HCT116 (cell line): ENCODE data around the gene TAF10. TPM values are rescaled to one million over a fixed set of nuclear protein-coding genes. Genes with fewer than 3 reads are reported as not detected.

Source experiments
- ATAC-seq: fragments of 200-7000 bp; cut with Tn5 transposase; 2 replicates; pipeline ENCODE4 v1.9.1; 2020; ENCODE audit warnings: mild to moderate bottlenecking, moderate library complexity
- BruUV-seq: library from RNA; stranded (reverse); fragments of 400-500 nt; replicated peaks from 2 replicates; lab custom pipeline; 2021; lab: Mats Ljungman, UMichigan
- CTCF ChIA-PET: fragments of 300-600 bp; sonication (Branson Sonifier 250); formaldehyde crosslinking; loops from one replicate; lab custom pipeline; 2021; ENCODE audit warnings: antibody characterized with exemption; lab: Charles Lee
- POLR2A ChIA-PET: fragments of 300-600, 350-600 bp; sonication (Branson Sonifier 250); formaldehyde crosslinking; loops from one replicate; lab custom pipeline; 2021; ENCODE audit warnings: antibody characterized with exemption; lab: Charles Lee
- RAD21 ChIA-PET, 2 experiments: fragments of 300-600 bp; sonication (Branson Sonifier 250); formaldehyde crosslinking; loops; one replicate each; lab custom pipeline; 2023; ENCODE audit warnings: low total read pairs in 2 of 2; ENCODE audit not compliant: uncharacterized antibody in 2 of 2, unreplicated experiment in 2 of 2, low non-redundant PET in 1 of 2; lab: Charles Lee
- DNase-seq: peaks from one replicate; pipeline ENCODE4 v3.0.0-alpha.2; 2010; ENCODE audit warnings: low read depth, low spot score
- H2AFZ ChIP-seq: fragments of 200-600 bp; shearing (Covaris generic), sonication (generic); 2 replicates; pipeline ENCODE4 v1.6.1; 2017; ENCODE audit warnings: low read depth, mixed run types, mixed read lengths, antibody characterized with exemption, low read length; ENCODE audit not compliant: poor library complexity, severe bottlenecking
- H3K27ac ChIP-seq: 2 replicates; pipeline ENCODE4 v1.5.1; 2012; ENCODE audit warnings: low read depth, low read length
- H3K27me3 ChIP-seq: fragments of 200-600 bp; sonication (generic); 2 replicates; pipeline ENCODE4 v1.6.1; 2016; ENCODE audit warnings: mixed run types, low read length, mixed read lengths; ENCODE audit not compliant: insufficient read depth
- H3K36me3 ChIP-seq, 2 experiments: fragments of 200-500 bp in 1 of 2; fragments of 200-600 bp in 1 of 2; sonication (Bioruptor generic) in 1 of 2; sonication (generic) in 1 of 2; 2 replicates each; pipeline versions ENCODE4 v1.5.1 to v1.6.1; 2014 to 2016; ENCODE audit warnings: low read length in 2 of 2, inconsistent platforms in 1 of 2, mixed read lengths in 1 of 2, mixed run types in 1 of 2; ENCODE audit not compliant: insufficient read depth in 2 of 2, control insufficient read depth in 1 of 2
- H3K4me1 ChIP-seq, 2 experiments: fragments of 200-600 bp in 1 of 2; sonication (generic) in 1 of 2; 2 replicates each; pipeline versions ENCODE4 v1.5.1 to v1.6.1; 2012 to 2017; ENCODE audit warnings: low read length in 2 of 2, inconsistent platforms in 1 of 2, mild to moderate bottlenecking in 1 of 2, mixed read lengths in 1 of 2, mixed run types in 1 of 2, moderate library complexity in 1 of 2; ENCODE audit not compliant: insufficient read depth in 2 of 2, control insufficient read depth in 1 of 2
- H3K4me2 ChIP-seq: fragments of 200-600 bp; sonication (generic); 2 replicates; pipeline ENCODE4 v1.6.1; 2017; ENCODE audit warnings: mixed run types, low read length, mixed read lengths
- H3K4me3 ChIP-seq, 2 experiments: fragments of 200-600 bp in 1 of 2; sonication (generic) in 1 of 2; replicated peaks in 1 of 2; 2 replicates each; pipeline ENCODE4 v1.5.1; 2011 to 2016; ENCODE audit warnings: low read length in 2 of 2, control low read depth in 1 of 2, low read depth in 1 of 2, mild to moderate bottlenecking in 1 of 2, mixed read lengths in 1 of 2, mixed run types in 1 of 2
- H3K79me2 ChIP-seq: fragments of 200-600 bp; sonication (generic); 2 replicates; pipeline ENCODE4 v1.6.1; 2017; ENCODE audit warnings: mild to moderate bottlenecking, mixed run types, low read length, moderate library complexity, mixed read lengths; ENCODE audit not compliant: insufficient read depth
- H3K9ac ChIP-seq: fragments of 200-600 bp; sonication (generic); 2 replicates; pipeline ENCODE4 v1.6.1; 2016; ENCODE audit warnings: low read length, mixed read lengths
- H3K9me2 ChIP-seq: fragments of 200-600 bp; sonication (generic), shearing (Covaris generic); 2 replicates; pipeline ENCODE4 v1.6.1; 2017; ENCODE audit warnings: mixed run types, mild to moderate bottlenecking, moderate library complexity; ENCODE audit not compliant: insufficient read depth
- H3K9me3 ChIP-seq, 2 experiments: fragments of 200-500 bp in 1 of 2; fragments of 200-600 bp in 1 of 2; sonication (Bioruptor generic) in 1 of 2; sonication (generic) in 1 of 2; 2 replicates each; pipeline ENCODE4 v1.6.1; 2014 to 2017; ENCODE audit warnings: low read length in 2 of 2, mixed read lengths in 2 of 2, inconsistent platforms in 1 of 2, low read depth in 1 of 2, mild to moderate bottlenecking in 1 of 2, mixed run types in 1 of 2, moderate library complexity in 1 of 2; ENCODE audit not compliant: control insufficient read depth in 1 of 2, insufficient read depth in 1 of 2
- H4K20me1 ChIP-seq: fragments of 200-600 bp; sonication (generic), shearing (Covaris generic); 2 replicates; pipeline ENCODE4 v1.6.1; 2017; ENCODE audit warnings: mixed run types, mild to moderate bottlenecking, moderate library complexity; ENCODE audit not compliant: insufficient read depth
- ATF3 ChIP-seq: IDR thresholded peaks from 2 replicates; pipeline ENCODE4 v1.6.1; 2012
- CBX3 ChIP-seq: IDR thresholded peaks from 2 replicates; pipeline ENCODE4 v1.6.1; 2012; ENCODE audit warnings: low read depth
- CEBPB ChIP-seq: IDR thresholded peaks from 2 replicates; pipeline ENCODE4 v1.6.1; 2012; ENCODE audit warnings: low read depth
- EGR1 ChIP-seq: IDR thresholded peaks from 2 replicates; pipeline ENCODE4 v1.6.1; 2012; ENCODE audit warnings: low read depth
- EZH2 ChIP-seq: fragments of 200-600 bp; sonication (generic); IDR thresholded peaks from 2 replicates; pipeline ENCODE4 v1.6.1; 2017; ENCODE audit warnings: antibody characterized with exemption, mixed run types
- FOSL1 ChIP-seq: IDR thresholded peaks from 2 replicates; pipeline ENCODE4 v1.6.1; 2012; ENCODE audit warnings: low read depth
- MAX ChIP-seq: IDR thresholded peaks from 2 replicates; pipeline ENCODE4 v1.6.1; 2012
- POLR2AphosphoS5 ChIP-seq: IDR thresholded peaks from 2 replicates; pipeline ENCODE4 v1.6.1; 2011; ENCODE audit warnings: mild to moderate bottlenecking, low read depth, low read length, moderate library complexity
- RAD21 ChIP-seq: IDR thresholded peaks from 2 replicates; pipeline ENCODE4 v1.6.1; 2012; ENCODE audit warnings: low read depth, mild to moderate bottlenecking
- SIN3A ChIP-seq: IDR thresholded peaks from 2 replicates; pipeline ENCODE4 v1.6.1; 2012; ENCODE audit warnings: low read depth
- SRF ChIP-seq: IDR thresholded peaks from 2 replicates; pipeline ENCODE4 v1.6.1; 2012; ENCODE audit warnings: low read depth
- TCF7L2 ChIP-seq: IDR thresholded peaks from 2 replicates; pipeline ENCODE4 v1.7.0; 2011; ENCODE audit warnings: borderline replicate concordance, inconsistent platforms; ENCODE audit not compliant: insufficient read depth, insufficient read length; ENCODE audit errors: extremely low read depth
- YY1 ChIP-seq: IDR thresholded peaks from 2 replicates; pipeline ENCODE4 v1.6.1; 2011; ENCODE audit warnings: low read length, low read depth, moderate library complexity, mild to moderate bottlenecking; ENCODE audit not compliant: insufficient replicate concordance; ENCODE audit errors: extremely low read depth
- ZNF274 ChIP-seq: fragments of 200-500 bp; sonication (Bioruptor generic); IDR thresholded peaks from 2 replicates; pipeline ENCODE4 v1.6.1; 2014; ENCODE audit warnings: mild to moderate bottlenecking, low read depth, low read length, inconsistent platforms
- intact Hi-C: fragments of 100-400 bp; cut with micrococcal nuclease; formaldehyde crosslinking; loops from 2 replicates; pipeline ENCODE4 v1.10.0; 2022
- total RNA-seq: library from RNA; stranded (reverse); gene quantifications from one replicate; pipeline ENCODE4 v1.2.1, GENCODE V29; 2021; ENCODE audit not compliant: unreplicated experiment

Gene TAF10
- total RNA-seq, 1 experiment from 2014 or later, result 151 TPM

GRCh38 chr11:6570691-6571427, 41.2 kb downstream of the TAF10 start:
- Histone ChIP-seq H3K27ac (no peak overlapping the region), H4K20me1 (no peaks in the 10 kb centered on the region), H3K9me2 (no peaks in the 10 kb centered on the region), H3K4me1 (no peaks in the 10 kb centered on the region), H3K4me3 (no peak overlapping the region), H3K36me3 (no peaks in the 10 kb centered on the region), H2AFZ (no peak overlapping the region), H3K9me3 (no peaks in the 10 kb centered on the region), H3K27me3 (no peaks in the 10 kb centered on the region), H3K4me2 (no peak overlapping the region), H3K9ac (no peak overlapping the region), H3K79me2 (no peaks in the 10 kb centered on the region)
- intact Hi-C loops, result no loop called here
- POLR2A ChIA-PET, result no interaction called here
- no peak for ATAC-seq
- no TSS peak for BruUV-seq
- CTCF ChIA-PET, result no interaction called here
- TF ChIP-seq EGR1 (no peak), CBX3 (no peak), ZNF274 (no peak), CEBPB (no peak), TCF7L2 (no peak), FOSL1 (no peak), RAD21 (no peak), YY1 (no peak), SIN3A (no peak), POLR2AphosphoS5 (no peak), EZH2 (no peak), ATF3 (no peak), SRF (no peak), MAX (no peak)
- DNase-seq, result no peak
- RAD21 ChIA-PET, result no interaction called here
